ENCODE data around the gene APLN.

The APLN gene

GRCh38 chrX:129661369-129661768 lies 6.6 kb upstream of the APLN start:
- no peak for DNase-seq (ENCODE audit: low read depth in 2 of 2)

DNA sequence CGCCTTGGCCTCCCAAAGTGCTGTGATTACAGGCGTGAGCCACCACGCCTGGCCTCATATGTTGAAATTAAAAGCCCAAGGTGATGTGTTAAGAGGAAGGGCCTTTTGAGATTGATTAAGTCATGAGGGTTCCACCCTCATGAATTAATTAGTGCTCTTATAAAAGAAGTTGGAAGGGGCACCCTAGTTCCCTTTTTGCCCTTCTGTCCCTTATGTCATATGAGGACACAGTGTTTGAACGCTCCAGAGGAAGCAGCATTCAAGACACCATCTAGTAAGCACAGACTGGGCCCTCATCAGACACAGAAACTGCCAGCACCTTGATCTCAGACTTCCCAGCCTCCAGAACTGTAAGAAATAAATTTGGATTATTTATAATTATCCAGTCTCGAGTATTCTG lies 5.1 kb upstream of the APLN start:
- no peak for DNase-seq (ENCODE audit: low read depth in 2 of 2)

- no peak for DNase-seq (ENCODE audit: low read depth in 2 of 2)
These were observed 4.4 kb upstream of the APLN start for GRCh38 chrX:129659141-129659540.

DNA sequence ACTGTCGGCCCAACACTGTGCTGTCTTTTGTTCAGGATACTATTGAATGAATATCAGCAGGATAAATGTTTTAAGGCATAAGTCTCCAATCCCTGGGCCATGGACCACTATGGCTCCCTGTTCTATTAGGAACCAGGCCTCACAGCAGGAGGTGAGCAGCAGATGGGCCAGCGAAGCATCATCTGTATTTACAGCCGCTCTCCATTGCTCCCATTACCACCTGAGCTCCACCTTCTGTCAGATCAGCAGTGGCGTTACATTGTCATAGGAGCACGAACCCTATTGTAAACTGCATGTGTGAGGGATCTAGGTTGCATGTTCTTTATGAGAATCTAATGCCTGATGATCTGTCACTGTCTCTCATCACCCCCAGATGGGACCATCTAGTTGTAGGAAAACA lies 3.7 kb upstream of the APLN start:
- DNase-seq (ENCODE audit: low read depth in 2 of 2) = no peak

DNA sequence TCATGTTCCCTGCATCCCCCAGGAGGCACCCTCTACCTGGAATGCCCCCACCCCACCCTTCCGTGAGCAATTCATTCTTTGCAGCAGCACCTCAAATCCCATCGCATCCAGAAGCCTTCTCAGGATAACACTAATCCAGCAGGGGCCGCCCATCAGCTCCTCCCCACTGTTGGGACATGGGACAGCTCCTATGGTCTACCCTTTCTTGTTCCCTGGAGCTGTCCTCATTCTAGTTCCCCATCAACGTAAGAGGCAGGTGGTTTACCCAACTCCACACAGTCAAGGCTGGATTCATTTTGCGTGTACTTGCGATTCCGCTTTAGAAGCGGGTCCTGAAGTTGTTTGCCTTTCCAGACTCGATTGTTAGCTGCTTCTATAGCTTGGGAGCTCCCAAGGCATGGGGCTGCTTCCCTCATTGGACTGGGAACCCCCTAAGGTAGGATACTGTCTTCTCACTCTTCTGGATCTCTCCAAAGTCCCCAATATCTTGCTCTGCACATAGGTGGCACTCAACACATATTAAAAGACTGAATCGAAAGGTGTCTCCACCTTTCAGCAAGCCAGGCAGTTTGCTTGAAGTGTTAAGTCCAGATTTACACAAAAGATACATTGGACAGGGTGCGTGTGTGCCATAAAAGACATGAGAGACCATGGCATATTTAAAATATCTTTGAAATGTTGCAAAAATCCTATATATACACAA lies 942 bp upstream of the APLN start:
- DNase-seq (ENCODE audit: low read depth in 2 of 2) = no peak

- DNase-seq (ENCODE audit: low read depth in 2 of 2) = no peak
These were observed 645 bp downstream of the APLN start for GRCh38 chrX:129653971-129654651.

GRCh38 chrX:129653181-129653970 lies 1.4 kb downstream of the APLN start:
- DNase-seq (ENCODE audit: low read depth in 2 of 2) = no peak

- DNase-seq (ENCODE audit: low read depth in 2 of 2) = no peak
These were observed 2.1 kb downstream of the APLN start for GRCh38 chrX:129652565-129653169.

DNA sequence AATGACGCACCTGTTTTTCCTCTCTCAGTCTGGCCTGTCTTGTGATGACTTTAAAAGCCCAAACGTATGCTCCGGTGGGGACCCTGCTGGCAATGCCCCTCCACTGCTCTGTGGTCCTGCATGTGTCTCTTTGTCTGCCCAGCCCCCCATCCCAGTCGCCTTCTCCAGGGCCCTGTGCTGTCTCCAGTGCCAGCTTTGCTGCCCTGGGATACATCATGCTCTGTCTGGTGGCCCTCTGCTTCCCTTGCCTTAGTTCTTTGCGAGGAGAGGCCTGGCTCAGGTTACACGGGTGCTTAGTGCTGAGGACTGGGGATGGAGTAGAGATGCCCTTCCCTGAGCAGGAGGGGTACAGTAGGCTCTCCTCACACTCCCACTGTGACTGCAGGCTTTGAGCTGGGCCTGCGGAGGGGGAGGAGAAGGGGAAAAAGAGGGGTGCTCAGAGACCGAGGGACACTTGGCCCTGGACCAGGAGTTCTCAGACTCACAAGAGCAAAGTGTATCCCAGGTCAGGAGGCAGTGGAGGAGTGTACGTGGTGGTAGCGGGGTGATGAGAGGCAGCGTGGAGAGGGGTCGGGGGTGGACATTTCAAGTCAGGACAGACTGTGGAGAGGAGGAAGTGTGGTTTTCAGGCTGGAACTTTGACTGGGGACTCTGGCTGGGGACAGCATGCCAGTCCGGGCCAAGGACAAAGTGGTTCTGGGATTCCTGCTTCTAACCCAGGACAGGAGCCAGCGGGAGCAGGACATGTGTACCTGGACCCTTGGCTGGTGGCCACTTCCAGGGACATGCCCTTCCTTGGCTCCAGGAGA lies 2.8 kb downstream of the APLN start:
- DNase-seq (ENCODE audit: low read depth in 2 of 2) = no peak

GRCh38 chrX:129650821-129651510 lies 3.8 kb downstream of the APLN start:
- no peak for DNase-seq (ENCODE audit: low read depth in 2 of 2)

GRCh38 chrX:129650183-129650689 lies 4.5 kb downstream of the APLN start:
- DNase-seq (ENCODE audit: low read depth in 2 of 2) = no peak

DNA sequence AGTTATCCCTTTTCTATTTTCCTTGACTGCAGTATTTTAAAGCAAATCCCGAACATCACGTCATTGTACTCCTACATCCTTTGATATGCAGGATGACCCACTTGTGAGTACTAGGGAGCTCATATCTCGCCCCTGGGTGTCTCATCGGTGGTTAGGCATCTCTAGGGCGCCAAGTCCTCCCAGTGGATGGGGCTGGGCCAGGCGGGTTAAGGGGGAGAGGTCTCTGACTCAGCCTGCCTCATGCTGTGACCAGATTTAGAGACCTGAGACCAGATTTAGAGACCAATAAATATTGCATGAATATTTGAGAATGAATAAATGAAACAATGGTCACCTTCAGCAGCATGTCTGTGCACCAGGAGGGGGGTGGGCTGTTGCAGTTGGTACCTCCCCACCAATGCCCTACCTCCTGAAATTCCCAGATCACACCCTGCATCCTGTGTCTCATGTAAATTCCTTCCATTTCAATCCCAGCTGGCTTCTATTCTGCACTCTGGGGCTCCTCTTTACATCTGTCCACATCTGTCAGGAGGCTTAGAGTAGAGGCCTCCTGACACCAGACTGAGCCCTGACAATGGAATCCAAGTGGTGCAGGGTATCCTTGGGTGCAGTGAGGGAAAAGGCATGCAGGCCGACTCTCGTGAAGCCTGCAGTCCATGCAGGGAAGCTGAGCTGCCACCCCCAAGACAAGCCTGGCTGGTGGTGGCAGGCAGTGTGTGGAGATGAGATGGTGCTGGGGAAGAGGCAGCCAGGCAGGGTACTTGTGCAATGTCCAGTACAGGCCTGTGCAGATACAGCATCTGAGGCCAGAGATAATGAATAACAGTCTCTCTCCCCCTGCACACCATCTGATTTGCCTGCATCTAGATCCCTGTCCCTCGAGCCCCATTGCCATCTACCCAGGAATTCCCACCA lies 5.2 kb downstream of the APLN start:
- no peak for DNase-seq (ENCODE audit: low read depth in 2 of 2)

- DNase-seq (ENCODE audit: low read depth in 2 of 2) = no peak
These were observed 6.1 kb downstream of the APLN start for GRCh38 chrX:129648514-129649267.

GRCh38 chrX:129647418-129648410 lies 7.0 kb downstream of the APLN start:
- no peak for DNase-seq (ENCODE audit: low read depth in 2 of 2)

GRCh38 chrX:129646566-129647417 lies 8.0 kb downstream of the APLN start:
- no peak for DNase-seq (ENCODE audit: low read depth in 2 of 2)

DNA sequence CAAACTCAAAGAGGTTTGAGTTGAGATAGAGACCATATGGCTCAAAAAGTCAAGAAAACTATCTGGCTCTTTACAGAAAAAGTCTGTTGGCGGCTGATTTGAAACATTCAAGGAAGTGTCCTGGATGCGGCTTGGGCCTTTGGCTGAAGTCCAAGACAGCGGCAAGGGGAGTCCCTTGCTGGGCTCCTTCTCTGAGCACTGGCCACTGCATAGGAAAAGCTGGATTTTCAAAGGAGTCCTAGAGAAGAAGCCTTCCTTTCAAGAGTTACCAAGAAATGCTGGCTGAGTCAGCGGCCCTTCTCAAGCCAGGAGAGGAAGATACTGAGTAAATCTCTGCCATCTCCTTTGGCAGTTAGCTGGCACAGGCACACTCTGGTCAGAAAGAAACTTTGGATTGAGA lies 12.1 kb downstream of the APLN start:
- DNase-seq (ENCODE audit: low read depth in 2 of 2) = no peak

- no peak for DNase-seq (ENCODE audit: low read depth in 2 of 2)
These were observed 12.8 kb downstream of the APLN start for GRCh38 chrX:129641941-129642340.
